ENCODE measurements around the gene S100A8.

Gene S100A8

DNA sequence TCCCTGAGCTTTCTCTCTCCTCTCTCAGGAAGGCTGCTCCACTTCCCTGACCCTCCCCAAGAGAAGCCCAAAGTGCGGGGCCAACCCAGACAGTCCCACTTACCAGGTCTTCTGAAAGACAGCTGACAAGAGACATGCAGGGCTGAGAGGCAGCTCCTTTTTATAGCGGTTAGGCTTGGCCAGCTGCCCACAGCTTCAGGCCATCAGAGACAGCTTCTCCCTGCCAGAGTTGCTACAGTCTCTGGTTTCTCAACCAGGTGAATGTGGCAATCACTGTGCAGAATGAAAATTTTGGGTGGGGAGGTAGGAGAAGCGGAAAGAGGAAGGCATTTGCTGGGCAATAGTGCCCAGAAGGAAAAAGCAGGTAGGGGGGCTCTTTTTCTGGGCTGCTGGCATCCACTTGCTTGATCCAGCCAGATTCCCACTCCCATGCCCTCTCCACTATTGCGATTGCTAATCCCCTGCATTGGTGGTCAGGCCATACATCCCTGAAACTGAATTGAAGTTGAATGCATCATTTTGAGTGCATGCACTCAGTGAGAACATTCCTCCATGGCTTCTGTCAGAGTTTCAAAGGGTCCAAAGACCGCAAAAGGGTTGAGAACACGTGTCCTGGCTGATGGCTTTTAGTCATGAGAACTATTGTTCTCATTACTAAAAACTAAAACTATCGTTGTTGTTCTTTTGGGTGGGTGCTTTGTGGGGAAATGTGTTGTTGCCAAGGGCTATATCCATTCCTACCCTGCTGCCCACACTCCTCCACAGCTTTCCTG lies at the start of gene S100A8:
Gene S100A8 (minus strand): TSS at position 136 of the 773 bp plus-strand sequence. CDS start 538 bp downstream, outside the sequence.
- Histone ChIP-seq H3K9me2 (replicated peaks; ENCODE audit: insufficient read depth, low read length) (no peaks in the 10 kb centered on the region), H3K4me2 (ENCODE audit: low read depth, low read length, poor library complexity, severe bottlenecking) (no peak within 1 kb of the TSS), H3F3A (ENCODE audit: insufficient read depth) (no peaks in the 10 kb centered on the region), H3K9ac (ENCODE audit: low read length) (no peak within 1 kb of the TSS), H4K20me1 (ENCODE audit: low read depth, low read length) (no peaks in the 10 kb centered on the region), H3K27ac (ENCODE audit: low read depth, low read length) (no peak within 1 kb of the TSS), H3K36me3 (ENCODE audit: low read length) (no peaks in the 10 kb centered on the region), H3K27me3 (ENCODE audit: low read length) (no peaks in the 10 kb centered on the region), H3K9me3 (ENCODE audit: insufficient read depth, low read length) (no peaks in the 10 kb centered on the region), H2AFZ (ENCODE audit: low read depth, low read length, severe bottlenecking) (no peak within 1 kb of the TSS), H3K79me2 (ENCODE audit: insufficient read depth, low read length) (no peaks in the 10 kb centered on the region), H3K4me3 (ENCODE audit: insufficient read depth, low read length, poor library complexity, severe bottlenecking) (no peak within 1 kb of the TSS)
- TF ChIP-seq EZH2phosphoT487 (conservative IDR thresholded peaks at IDR 0.05; ENCODE audit: low read length) = no peak
- TF ChIP-seq, protein P1, sequence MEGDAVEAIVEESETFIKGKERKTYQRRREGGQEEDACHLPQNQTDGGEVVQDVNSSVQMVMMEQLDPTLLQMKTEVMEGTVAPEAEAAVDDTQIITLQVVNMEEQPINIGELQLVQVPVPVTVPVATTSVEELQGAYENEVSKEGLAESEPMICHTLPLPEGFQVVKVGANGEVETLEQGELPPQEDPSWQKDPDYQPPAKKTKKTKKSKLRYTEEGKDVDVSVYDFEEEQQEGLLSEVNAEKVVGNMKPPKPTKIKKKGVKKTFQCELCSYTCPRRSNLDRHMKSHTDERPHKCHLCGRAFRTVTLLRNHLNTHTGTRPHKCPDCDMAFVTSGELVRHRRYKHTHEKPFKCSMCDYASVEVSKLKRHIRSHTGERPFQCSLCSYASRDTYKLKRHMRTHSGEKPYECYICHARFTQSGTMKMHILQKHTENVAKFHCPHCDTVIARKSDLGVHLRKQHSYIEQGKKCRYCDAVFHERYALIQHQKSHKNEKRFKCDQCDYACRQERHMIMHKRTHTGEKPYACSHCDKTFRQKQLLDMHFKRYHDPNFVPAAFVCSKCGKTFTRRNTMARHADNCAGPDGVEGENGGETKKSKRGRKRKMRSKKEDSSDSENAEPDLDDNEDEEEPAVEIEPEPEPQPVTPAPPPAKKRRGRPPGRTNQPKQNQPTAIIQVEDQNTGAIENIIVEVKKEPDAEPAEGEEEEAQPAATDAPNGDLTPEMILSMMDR (IDR thresholded peaks at IDR 0.05; ENCODE audit: insufficient read depth, low read length, poor library complexity, severe bottlenecking) = no peak

DNA sequence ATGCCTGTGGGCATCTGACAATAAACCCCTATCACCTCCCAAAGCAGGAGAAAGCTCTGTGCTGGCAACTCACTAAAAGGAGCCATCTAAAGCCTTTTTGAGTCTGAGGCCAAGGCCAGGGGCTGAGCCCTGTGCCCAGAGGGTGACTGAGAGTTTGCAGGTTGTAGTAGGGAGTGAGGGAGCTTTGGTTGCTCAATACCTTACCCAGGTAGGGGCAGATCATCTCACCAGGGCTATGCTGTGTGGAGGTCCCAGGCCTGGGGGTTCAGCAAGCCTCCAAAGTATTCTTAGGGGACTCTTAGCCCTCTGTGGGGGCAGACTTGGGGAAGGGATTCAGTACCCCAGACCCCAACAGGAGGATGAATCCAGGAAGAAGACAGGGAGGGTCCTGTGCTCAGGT lies 48.4 kb upstream of the S100A8 start:
- Histone ChIP-seq H3K4me2 (ENCODE audit: low read depth, low read length, poor library complexity, severe bottlenecking) (no peak overlapping the region), H3K9me2 (replicated peaks; ENCODE audit: insufficient read depth, low read length) (no peaks in the 10 kb centered on the region), H3K9me3 (ENCODE audit: insufficient read depth, low read length) (no peaks in the 10 kb centered on the region), H3K79me2 (ENCODE audit: insufficient read depth, low read length) (no peaks in the 10 kb centered on the region), H3F3A (ENCODE audit: insufficient read depth) (no peaks in the 10 kb centered on the region), H3K36me3 (ENCODE audit: low read length) (no peaks in the 10 kb centered on the region), H3K4me3 (ENCODE audit: insufficient read depth, low read length, poor library complexity, severe bottlenecking) (no peak overlapping the region), H3K27me3 (ENCODE audit: low read length) (no peaks in the 10 kb centered on the region), H4K20me1 (ENCODE audit: low read depth, low read length) (no peaks in the 10 kb centered on the region), H3K27ac (ENCODE audit: low read depth, low read length) (no peak overlapping the region), H3K9ac (ENCODE audit: low read length) (no peak overlapping the region), H2AFZ (ENCODE audit: low read depth, low read length, severe bottlenecking) (no peak overlapping the region)
- TF ChIP-seq EZH2phosphoT487 (conservative IDR thresholded peaks at IDR 0.05; ENCODE audit: low read length) = no peak
- TF ChIP-seq, protein P1 (IDR thresholded peaks at IDR 0.05; ENCODE audit: insufficient read depth, low read length, poor library complexity, severe bottlenecking) = no peak

DNA sequence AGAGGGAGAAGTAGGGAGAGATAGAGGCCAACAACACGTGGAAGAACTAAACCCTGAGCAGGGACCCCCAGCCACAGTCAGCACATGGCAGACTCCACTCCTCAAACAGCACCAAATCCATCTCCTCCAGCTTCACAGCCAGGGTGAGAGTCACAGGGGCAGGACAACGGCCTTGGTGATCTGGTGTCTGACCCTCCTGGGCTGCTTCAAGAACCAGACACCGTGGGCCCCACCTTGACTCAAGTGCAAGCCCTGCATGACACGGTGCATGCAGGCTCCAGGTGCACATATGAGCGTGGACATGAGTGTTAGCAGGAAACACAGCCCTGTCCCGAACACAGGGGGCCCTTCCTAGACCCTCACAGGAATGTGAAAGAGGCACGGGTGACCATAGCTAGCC lies 47.7 kb upstream of the S100A8 start:
- no peak for TF ChIP-seq EZH2phosphoT487 (conservative IDR thresholded peaks at IDR 0.05; ENCODE audit: low read length)
- TF ChIP-seq, protein P1 (IDR thresholded peaks at IDR 0.05; ENCODE audit: insufficient read depth, low read length, poor library complexity, severe bottlenecking) = no peak
- Histone ChIP-seq H3K27ac (ENCODE audit: low read depth, low read length) (no peak overlapping the region), H3K9ac (ENCODE audit: low read length) (no peak overlapping the region), H3K27me3 (ENCODE audit: low read length) (no peaks in the 10 kb centered on the region), H4K20me1 (ENCODE audit: low read depth, low read length) (no peaks in the 10 kb centered on the region), H3F3A (ENCODE audit: insufficient read depth) (no peaks in the 10 kb centered on the region), H3K36me3 (ENCODE audit: low read length) (no peaks in the 10 kb centered on the region), H3K9me2 (replicated peaks; ENCODE audit: insufficient read depth, low read length) (no peaks in the 10 kb centered on the region), H2AFZ (ENCODE audit: low read depth, low read length, severe bottlenecking) (no peak overlapping the region), H3K9me3 (ENCODE audit: insufficient read depth, low read length) (no peaks in the 10 kb centered on the region), H3K79me2 (ENCODE audit: insufficient read depth, low read length) (no peaks in the 10 kb centered on the region), H3K4me3 (ENCODE audit: insufficient read depth, low read length, poor library complexity, severe bottlenecking) (no peak overlapping the region), H3K4me2 (ENCODE audit: low read depth, low read length, poor library complexity, severe bottlenecking) (no peak overlapping the region)
